ENCODE data around the gene SNX25. TPM values are rescaled to one million over a fixed set of nuclear protein-coding genes. Genes with fewer than 3 reads are reported as not detected.
A peak's percentile ranks its signal among the peaks of the same experiment; 100 is the strongest.

Gene SNX25
- total and polyA plus RNA-seq, 2 experiments from 2014 or later, result 6.9 to 25.0 TPM

GRCh38 chr4:185318679-185319078 lies 109.3 kb downstream of the SNX25 start:
- H3K4me3 ChIP-seq, result peak overlapping the region; percentile 17; the same call in 1 of the 2 replicates
- TF ChIP-seq STAT1 (IDR thresholded peaks at IDR 0.05; ENCODE audit: unreplicated experiment) (no peak), ETS1 (IDR thresholded peaks at IDR 0.05) (peak; percentile 39), CREB1 (CRISPR knock-in tag; IDR thresholded peaks at IDR 0.05; ENCODE audit: low read depth) (peak; percentile 34; the same call in 1 of the 2 replicates), NANOG (IDR thresholded peaks at IDR 0.05; ENCODE audit: borderline replicate concordance) (peak; percentile 83), CTCF (conservative IDR thresholded peaks at IDR 0.05; ENCODE audit: low read depth in 2 of 2) (no peak), ZNF331 (CRISPR knock-in tag; IDR thresholded peaks at IDR 0.05; ENCODE audit: low read depth) (no peak), EZH2 (IDR thresholded peaks at IDR 0.05; ENCODE audit: low read depth, unreplicated experiment) (no peak), ZNF462 (CRISPR knock-in tag; IDR thresholded peaks at IDR 0.05) (0 out of 2 replicates have a peak, but pooled peaks have one; percentile 17), ZNF114 (CRISPR knock-in tag; IDR thresholded peaks at IDR 0.05) (no peak), REST (IDR thresholded peaks at IDR 0.05; ENCODE audit: unreplicated experiment) (no peak), JUNB (IDR thresholded peaks at IDR 0.05; ENCODE audit: unreplicated experiment) (no peak), EZH2phosphoT487 (IDR thresholded peaks at IDR 0.05; ENCODE audit: unreplicated experiment) (no peak), POLR2AphosphoS5 (IDR thresholded peaks at IDR 0.05; ENCODE audit: low read depth) (no peak)
- H4K20me1 ChIP-seq (replicated peaks; ENCODE audit: insufficient read depth), result no peaks in the 10 kb centered on the region
- H3F3A ChIP-seq (replicated peaks; ENCODE audit: low read depth), result no peaks in the 10 kb centered on the region
- H3K9me2 ChIP-seq (ENCODE audit: insufficient read depth), result no peaks in the 10 kb centered on the region
- H3K79me2 ChIP-seq (replicated peaks; ENCODE audit: insufficient read depth), result no peaks in the 10 kb centered on the region
- Mint-ChIP-seq H3K4me1 (peaks cover 17% of the 10 kb centered on the region), H3K27ac (peak overlapping the region; percentile 100), H3K9me3 (peaks cover 25% of the 10 kb centered on the region), H3K4me3 (peak overlapping the region; percentile 55), H3K27me3 (ENCODE audit: insufficient read depth, low read depth, poor library complexity) (peaks cover 2% of the 10 kb centered on the region), H3K36me3 (ENCODE audit: low read depth) (peaks cover 78% of the 10 kb centered on the region)
- DNase-seq (ENCODE audit: low spot score) (peak; percentile 86), ATAC-seq (peak; percentile 98)
- H3K27me3 ChIP-seq (ENCODE audit: insufficient read depth), result no peaks in the 10 kb centered on the region
- H3K4me1 ChIP-seq (ENCODE audit: insufficient read depth), result peaks cover 9% of the 10 kb centered on the region
- H3K27ac ChIP-seq (ENCODE audit: low read depth), result peak overlapping the region; percentile 91
- peaks cover 12% of the 10 kb centered on the region; the same call in 1 of the 2 replicates for H3K36me3 ChIP-seq (ENCODE audit: insufficient read depth)
- H2AFZ ChIP-seq, result no peak overlapping the region
- H3K4me2 ChIP-seq, result peak overlapping the region; percentile 25

All from GM23338 (cell line).